Mucosa of stomach (tissue), 1 donor: Measurements from ENCODE around the gene DHRS13.
"Not testable (repeated sequence)": the region's sequence is repeated elsewhere in the genome, so short reads cannot be mapped to it uniquely, and the experiment has no call there.

Experiments used
- H3K27me3 ChIP-seq: one replicate; pipeline ENCODE4 v1.7.0; 2013; ENCODE audit warnings: mild to moderate bottlenecking, low read length; ENCODE audit not compliant: control insufficient read depth, insufficient read depth
- H3K36me3 ChIP-seq: one replicate; pipeline ENCODE4 v1.7.0; 2013; ENCODE audit warnings: low read length; ENCODE audit not compliant: control insufficient read depth, insufficient read depth
- H3K4me1 ChIP-seq: one replicate; pipeline ENCODE4 v1.7.0; 2013; ENCODE audit warnings: mild to moderate bottlenecking, low read length; ENCODE audit not compliant: control insufficient read depth, insufficient read depth
- H3K4me3 ChIP-seq: one replicate; pipeline ENCODE4 v1.7.0; 2013; ENCODE audit warnings: low read length
- H3K9ac ChIP-seq: one replicate; pipeline ENCODE4 v1.7.0; 2013; ENCODE audit warnings: mild to moderate bottlenecking, low read length, moderate library complexity
- H3K9me3 ChIP-seq: one replicate; pipeline ENCODE4 v1.7.0; 2013; ENCODE audit warnings: mild to moderate bottlenecking, low read length, moderate library complexity; ENCODE audit not compliant: control insufficient read depth
- donor health status: Pancreatic carcinoma.

The DHRS13 gene

GRCh38 chr17:28908640-28909167 lies 5.8 kb upstream of the DHRS13 start:
- H3K4me1 ChIP-seq = peaks cover 20% of the 10 kb centered on the region
- H3K9me3 ChIP-seq = no peaks in the 10 kb centered on the region
- H3K9ac ChIP-seq = no peak overlapping the region
- no peak overlapping the region for H3K4me3 ChIP-seq
- H3K27me3 ChIP-seq = no peaks in the 10 kb centered on the region
- peaks cover 28% of the 10 kb centered on the region for H3K36me3 ChIP-seq

- Histone ChIP-seq H3K9ac (no peak overlapping the region), H3K4me3 (no peak overlapping the region), H3K4me1 (peaks cover 27% of the 10 kb centered on the region), H3K27me3 (no peaks in the 10 kb centered on the region), H3K9me3 (no peaks in the 10 kb centered on the region), H3K36me3 (peaks cover 22% of the 10 kb centered on the region)
Measured at GRCh38 chr17:28907709-28908475, 5.0 kb upstream of the DHRS13 start.

DNA sequence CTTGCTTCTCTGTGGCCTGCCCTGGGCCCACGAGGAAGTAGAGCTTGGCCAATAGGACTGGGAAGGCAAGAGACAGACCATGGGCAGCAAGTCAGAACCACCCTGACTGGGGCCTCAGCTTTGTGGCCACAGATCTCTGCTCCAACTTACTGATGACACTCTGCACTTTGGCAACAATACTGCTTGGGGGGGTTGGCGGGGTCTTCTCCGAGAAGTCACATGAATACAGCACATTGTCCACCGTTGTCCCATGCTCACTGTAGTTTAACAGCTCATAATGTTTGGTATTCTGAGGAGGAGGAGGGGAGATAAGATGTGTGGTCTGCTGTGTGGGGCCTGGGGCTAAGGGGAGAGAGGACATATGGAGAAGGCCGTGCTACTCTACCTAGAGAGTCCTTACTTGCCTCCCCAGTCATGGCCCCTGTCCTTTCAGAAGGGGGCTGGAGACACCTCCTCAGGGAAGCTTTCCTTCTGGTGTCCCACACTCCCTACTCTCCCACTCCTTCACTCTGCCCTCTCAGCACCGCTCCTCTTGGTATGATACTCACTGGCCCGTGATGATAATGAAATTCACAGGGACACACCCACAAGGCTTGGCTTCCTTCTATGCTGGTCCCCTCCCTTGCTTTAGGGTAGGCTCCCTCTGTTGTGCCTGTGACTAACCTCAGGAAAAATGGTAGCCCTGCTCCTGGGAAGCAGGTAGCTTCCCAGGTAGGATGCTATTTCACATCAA lies 4.0 kb upstream of the DHRS13 start:
- no peaks in the 10 kb centered on the region for H3K9me3 ChIP-seq
- peaks cover 18% of the 10 kb centered on the region for H3K36me3 ChIP-seq
- H3K4me1 ChIP-seq = peaks cover 22% of the 10 kb centered on the region
- no peak overlapping the region for H3K9ac ChIP-seq
- H3K27me3 ChIP-seq = no peaks in the 10 kb centered on the region
- H3K4me3 ChIP-seq = no peak overlapping the region

DNA sequence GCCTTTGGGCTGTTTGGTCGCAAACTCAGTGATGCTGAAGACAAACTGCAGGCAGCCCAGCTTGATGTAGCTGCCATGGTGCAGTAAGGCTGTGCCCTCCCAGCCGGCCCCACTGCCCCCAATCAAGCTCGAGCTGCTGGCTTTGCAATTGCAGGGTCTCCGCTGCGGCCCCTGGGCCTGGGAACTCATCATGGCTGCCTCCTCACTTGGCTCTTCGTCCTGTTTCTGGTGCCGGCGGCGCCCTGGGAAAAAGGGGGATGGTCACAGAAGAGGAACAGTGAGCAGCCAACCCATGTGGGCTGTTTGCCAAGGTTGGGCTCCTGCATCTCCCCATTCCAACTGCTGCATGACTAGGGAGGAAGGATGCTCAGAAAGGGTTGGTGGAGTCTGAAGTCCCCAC lies 3.4 kb upstream of the DHRS13 start:
- Histone ChIP-seq H3K9me3 (no peaks in the 10 kb centered on the region), H3K9ac (no peak overlapping the region), H3K4me1 (peaks cover 25% of the 10 kb centered on the region), H3K36me3 (peaks cover 18% of the 10 kb centered on the region), H3K27me3 (no peaks in the 10 kb centered on the region), H3K4me3 (no peak overlapping the region)

DNA sequence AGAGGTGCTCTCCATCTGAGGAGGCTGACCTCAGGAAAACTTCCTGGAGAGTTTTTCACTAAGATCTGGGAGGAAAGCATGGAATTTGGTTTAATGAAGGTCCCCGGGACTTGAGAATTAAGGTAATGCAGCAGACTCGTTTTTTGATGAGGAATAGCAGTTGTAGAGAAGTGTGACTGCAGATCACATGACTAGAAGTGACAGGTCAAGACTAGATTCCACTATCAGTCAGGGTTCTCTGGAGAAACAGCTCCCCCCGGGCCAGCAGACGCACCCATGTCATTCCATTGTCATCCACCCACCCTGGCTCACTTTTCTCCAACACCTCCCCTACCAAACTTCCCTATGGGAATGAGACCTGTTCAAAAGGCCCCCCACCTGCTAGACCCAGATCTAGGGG lies 1.9 kb upstream of the DHRS13 start:
- Histone ChIP-seq H3K27me3 (no peaks in the 10 kb centered on the region), H3K9ac (no peak overlapping the region), H3K4me1 (peaks cover 31% of the 10 kb centered on the region), H3K36me3 (peaks cover 5% of the 10 kb centered on the region), H3K9me3 (no peaks in the 10 kb centered on the region), H3K4me3 (no peak overlapping the region)

DNA sequence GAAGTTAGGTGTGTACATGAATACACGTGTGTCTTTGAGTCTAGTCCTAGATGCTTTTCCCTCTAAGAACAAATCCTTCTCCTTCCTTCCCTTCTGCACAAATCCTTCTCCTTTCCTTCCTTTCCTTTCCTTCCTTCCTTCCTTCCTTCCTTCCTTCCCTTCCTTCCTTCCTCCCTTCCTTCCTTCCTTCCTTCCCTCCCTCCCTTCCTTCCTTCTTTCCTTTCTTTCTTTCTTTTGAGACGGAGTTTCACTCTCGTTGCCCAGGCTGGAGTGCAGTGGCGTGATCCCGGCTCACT lies 615 bp upstream of the DHRS13 start:
- H3K4me3 ChIP-seq, H3K36me3 ChIP-seq, H3K9ac ChIP-seq, H3K9me3 ChIP-seq, H3K27me3 ChIP-seq: not testable (repeated sequence)
- H3K4me1 ChIP-seq = peaks cover 33% of the 10 kb centered on the region

DNA sequence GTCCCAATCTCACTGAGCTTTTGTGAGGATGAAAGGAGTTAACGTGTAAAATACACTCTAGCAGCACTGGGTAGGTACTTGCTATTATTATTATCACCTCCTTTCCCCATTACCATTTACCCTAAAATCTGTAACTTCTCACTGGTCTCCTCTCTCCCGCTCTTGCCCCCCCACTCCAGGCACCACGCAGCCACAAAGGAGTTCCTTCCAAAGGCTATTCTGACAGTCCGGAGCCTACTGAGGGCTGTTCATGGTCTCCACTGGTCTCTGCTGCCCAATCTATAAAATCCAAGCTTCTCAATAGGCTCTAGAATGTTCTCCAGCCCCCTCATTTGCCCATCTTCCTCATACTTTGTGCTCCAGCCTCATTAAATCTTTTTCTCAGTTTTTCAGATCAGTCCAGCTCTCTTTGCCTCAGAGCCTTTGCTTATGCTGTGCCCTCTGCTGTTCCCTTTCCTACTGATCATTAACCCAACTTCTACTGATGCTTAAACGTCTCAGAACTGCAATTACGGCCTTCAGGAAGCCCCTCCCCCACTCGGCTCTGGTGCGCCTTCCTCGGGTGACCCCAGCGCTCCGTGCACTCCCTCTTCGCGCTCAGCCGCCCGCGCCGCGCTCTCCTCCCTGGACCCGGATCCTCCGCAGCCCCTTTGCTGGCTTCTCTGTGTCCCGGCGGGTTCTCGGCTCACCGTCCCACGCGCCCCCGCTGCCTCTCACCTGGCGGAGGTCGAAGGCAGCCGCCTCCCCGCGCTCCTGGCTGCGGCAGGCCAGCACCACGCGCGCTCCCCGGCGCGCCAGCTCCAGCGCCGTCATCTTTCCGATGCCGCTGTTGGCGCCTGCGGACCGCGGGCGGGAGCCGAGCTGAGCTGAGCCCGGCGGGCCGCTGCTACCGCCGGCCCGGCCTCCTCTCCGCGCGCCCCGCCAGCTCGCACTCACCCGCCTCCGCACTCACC lies 737 bp downstream of the DHRS13 start:
- Histone ChIP-seq H3K27me3 (no peaks in the 10 kb centered on the region), H3K9ac (peak overlapping the region; percentile 67), H3K4me3 (peak overlapping the region; percentile 58)

DNA sequence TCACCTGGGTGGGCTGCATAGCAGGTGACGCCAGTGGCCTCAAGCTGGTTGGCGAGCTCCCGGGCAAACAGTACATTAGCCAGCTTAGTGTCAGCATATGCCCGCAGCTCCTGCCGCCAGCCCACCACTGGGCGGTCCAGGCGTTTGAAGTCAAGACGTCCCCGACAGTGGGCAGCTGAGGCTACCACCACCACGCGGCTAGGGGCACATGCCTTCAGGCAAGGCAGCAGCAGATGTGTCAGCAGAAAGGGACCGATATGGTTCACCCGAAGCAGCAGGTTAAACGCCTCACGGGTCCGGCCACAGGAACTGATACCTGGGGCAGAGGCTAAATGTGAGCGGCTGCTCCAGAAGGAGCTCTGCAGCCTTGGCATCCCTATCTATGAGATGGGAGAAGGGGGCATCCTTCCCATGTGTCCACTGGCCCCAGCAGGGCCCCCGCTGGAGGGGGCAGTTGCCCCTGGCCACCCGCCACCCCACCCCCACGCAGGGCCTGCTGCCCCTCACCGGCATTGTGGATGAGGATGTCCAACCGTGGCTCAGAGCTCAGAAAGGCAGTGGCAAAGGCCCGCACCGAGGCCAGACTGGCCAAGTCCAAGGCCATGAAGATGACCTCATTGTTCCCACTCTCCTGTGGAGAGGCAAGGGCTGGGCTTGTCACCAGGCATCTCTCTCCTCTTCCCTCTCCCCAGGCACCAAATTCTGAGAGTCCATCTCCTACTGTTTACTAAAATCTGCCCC lies 1.7 kb downstream of the DHRS13 start:
- H3K4me1 ChIP-seq = peaks cover 40% of the 10 kb centered on the region
- no peaks in the 10 kb centered on the region for H3K27me3 ChIP-seq
- no peaks in the 10 kb centered on the region for H3K9me3 ChIP-seq
- H3K4me3 ChIP-seq = peak overlapping the region; percentile 22
- H3K36me3 ChIP-seq = no peaks in the 10 kb centered on the region
- H3K9ac ChIP-seq = peak overlapping the region; percentile 36

More for the DNA sequence above, 737 bp downstream of the DHRS13 start:
- peaks cover 38% of the 10 kb centered on the region for H3K4me1 ChIP-seq
- peaks cover 5% of the 10 kb centered on the region for H3K36me3 ChIP-seq
- H3K9me3 ChIP-seq = no peaks in the 10 kb centered on the region

DNA sequence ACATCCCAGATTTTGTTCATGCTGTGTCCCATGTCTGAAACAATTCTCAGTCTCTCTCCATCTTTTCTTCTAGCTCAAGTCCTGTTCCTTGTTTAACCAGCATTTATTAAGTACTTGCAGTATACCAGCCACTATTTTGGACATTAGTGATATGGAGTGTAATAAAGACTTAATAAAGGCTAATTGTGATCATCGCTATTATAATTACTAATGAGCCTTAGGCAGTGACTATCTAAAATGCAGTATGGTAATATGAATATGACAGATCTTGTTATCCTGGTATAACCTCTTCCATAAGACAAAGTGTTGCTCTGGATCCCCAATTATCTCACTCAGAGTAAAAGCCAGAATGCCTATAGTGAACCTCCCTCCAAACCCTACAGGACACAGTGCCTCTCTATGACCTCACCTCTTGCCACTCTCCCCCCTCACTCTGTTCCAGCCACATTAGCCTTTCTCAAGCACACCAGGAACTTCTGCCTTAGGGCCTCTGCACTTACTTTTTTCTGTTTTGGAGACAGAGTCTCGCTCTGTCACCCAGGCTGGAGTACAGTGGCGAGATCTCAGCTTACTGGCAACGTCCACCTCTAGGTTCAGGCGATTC lies 3.6 kb downstream of the DHRS13 start:
- no peaks in the 10 kb centered on the region for H3K9me3 ChIP-seq
- H3K27me3 ChIP-seq = no peaks in the 10 kb centered on the region
- H3K4me1 ChIP-seq = peaks cover 45% of the 10 kb centered on the region
- peak overlapping the region; percentile 87 for H3K9ac ChIP-seq
- no peak overlapping the region for H3K4me3 ChIP-seq
- H3K36me3 ChIP-seq = no peaks in the 10 kb centered on the region

DNA sequence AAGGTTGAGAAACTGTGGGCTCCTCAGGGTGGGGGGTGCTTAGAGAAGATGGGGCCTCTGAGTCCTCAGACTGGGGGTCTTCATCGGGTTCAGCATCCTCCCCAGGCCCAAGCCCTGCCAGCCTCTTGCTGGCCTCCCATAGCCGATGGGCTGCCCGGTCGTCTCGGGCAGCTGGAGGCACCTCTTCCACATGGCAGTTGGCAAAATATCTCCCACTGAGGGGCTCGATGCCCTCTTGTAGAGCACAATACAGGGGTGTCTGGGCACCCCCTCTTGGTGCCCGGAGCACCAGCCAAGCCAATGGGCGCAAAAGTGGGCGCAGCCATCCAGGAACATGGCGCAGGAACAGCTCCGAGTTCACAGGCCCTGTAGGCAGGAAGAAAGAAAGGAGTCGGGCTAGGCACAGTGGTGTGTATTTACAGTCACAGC lies 4.3 kb downstream of the DHRS13 start:
- Histone ChIP-seq H3K4me1 (peaks cover 39% of the 10 kb centered on the region), H3K36me3 (no peaks in the 10 kb centered on the region), H3K9me3 (no peaks in the 10 kb centered on the region), H3K9ac (peak overlapping the region; percentile 87), H3K4me3 (peak overlapping the region; percentile 92), H3K27me3 (no peaks in the 10 kb centered on the region)
